Activated CD8-positive, alpha-beta memory T cell treated with anti-CD3 and anti-CD28 coated beads, Interleukin-2, amount 50 U/mL, for 48 hours (primary cell): Measurements from ENCODE around the gene HIGD1B.

Experiments used
- DNase-seq: peaks from one replicate; pipeline ENCODE4 v3.0.0-alpha.2; 2020

Gene HIGD1B

DNA sequence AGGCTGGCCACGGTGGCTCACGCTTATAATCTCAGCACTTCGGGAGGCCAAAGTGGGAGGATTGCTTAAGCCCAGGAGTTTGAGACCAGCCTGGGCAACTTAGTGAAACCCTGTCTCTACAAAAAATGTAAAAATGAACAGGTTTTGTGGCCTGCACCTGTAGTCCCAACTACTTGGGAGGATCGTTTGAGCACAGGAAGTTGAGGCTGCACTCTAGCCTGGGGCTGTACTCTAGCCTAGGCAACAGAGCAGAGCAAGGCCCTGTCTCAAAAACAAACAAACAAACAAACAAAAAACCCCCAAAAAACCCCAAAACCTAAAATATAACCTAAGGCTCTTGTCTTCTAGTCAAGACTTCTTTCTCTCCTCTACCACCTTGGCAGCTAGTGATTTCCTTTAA is 7.4 kb upstream of the HIGD1B start:
- DNase-seq: no peak

DNA sequence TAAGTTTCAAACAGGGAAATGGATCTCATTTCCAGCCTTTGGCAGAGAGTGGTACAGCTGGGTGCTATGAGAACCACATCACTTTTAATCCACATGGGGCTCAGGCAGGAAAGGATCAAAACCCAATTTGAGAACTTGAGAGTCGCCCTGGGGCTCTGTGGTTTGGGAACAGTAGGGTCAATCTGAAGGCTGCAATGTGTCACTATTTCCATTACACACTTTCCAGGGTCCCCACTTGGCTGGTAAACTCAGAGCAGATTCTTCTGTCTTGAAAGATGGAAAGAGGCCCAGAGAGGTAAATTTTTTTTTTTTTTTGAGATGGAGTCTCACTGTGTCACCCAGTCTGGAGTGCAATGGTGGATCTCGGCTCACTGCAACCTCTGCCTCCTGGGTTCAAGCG is 6.7 kb upstream of the HIGD1B start:
- DNase-seq: no peak

DNA sequence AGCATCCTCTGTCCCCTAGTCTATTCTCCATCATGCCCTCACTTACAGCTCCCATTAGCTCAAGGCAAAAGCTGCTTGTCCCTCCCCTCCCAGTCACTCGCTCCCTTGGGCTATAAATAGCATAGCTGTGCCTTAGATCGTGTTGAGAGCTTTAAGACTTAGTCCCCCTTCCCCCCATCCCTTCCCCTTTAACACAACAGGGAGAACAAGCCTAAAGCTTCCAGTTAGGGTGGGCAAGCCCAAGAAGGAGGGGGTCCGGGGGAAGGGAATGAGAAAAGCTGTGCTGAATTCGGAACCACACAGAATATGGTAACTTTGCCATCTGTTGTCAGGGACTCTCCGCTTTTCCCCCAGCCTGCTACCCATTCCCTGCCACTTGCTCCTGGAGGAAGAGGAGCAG is 4.9 kb upstream of the HIGD1B start:
- DNase-seq: no peak

DNA sequence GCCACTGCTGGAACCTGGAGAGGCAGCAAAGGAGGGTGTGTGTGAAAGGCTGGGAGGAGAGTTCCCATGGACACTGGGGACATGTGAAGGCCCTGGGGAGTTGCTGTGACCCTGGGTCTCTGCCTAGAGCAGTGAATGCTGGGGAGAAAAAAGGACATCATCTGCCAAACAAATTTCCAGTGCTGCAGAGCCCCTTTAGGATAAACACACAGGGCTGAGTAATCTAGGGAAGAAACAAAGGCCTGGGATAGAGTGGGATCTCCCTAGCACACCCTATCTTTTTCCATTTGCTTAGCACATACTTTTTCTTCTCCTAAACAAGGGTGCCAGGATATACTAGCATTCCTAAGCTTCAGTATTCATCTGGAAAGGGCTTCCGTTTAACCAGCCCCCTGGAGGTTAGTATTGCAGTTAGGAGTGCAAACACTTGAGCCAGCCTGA is 3.3 kb upstream of the HIGD1B start:
- no peak for DNase-seq

DNA sequence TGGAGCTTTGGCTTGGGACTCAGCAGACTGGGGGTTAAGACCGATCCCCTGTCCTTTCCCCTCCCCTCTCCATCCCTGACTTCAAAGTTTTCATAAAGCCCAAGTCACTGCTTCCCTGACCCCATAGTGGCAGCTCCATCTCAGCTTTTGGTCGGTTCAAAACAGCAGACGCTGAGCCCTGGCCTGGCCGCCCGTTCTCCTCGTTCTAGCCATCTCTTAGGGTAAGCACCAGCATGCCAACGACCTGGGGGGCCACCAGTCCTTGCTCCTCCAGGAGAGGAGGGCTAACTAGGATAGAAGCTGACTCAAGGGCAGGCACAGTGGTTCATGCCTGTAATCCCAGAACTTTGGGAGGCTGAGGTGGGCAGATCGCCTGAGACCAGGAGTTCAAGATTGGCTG is 1.5 kb upstream of the HIGD1B start:
- no peak for DNase-seq

DNA sequence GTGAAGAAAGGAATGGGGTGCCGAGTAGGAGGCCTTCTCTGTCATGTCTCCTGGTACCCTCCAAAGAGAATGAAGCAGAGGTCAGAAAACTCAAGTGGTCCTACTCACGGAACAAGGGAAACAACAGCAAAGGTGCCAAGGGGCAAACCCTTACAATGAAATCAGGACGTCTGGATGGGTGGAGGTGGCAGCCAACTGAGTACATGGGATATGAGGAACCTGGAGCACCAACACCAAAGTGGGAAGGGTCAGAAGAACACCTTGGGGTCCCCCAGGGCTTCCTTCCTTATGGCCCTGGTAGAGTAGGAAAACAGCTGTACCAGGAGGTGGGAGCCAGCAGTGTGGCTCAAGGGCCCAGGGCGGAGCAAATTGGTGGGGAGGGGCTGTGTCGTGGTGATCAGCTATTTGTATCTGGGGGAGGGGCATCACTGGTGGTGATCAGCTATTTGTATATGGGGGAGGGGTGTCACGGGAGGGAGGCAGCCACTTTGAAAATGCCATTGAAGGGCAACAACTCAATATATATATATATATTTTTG is 643 bp downstream of the HIGD1B start:
- no peak for DNase-seq

DNA sequence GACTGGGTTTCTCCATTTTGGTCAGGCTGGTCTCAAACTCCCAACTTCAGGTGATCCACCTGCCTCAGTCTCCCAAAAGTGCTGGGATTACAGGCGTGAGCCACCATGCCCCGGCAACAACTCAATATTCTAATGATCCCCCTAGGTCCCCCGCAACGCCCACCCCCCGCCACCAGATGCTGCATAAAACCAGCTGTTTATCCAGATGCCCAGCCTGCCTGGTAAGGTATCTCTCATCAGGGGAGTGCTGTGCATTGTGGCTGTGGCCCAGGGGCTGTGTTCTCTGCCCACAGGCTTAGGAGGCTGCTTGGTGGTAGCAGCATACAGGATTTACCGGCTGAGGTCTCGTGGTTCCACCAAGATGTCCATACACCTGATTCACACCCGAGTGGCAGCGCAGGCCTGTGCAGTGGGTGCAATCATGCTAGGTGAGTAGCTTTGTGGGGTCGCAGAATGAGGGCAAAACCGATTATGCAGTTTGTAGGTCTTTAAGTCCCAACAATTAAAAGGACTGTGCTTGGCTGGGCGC is 1.3 kb downstream of the HIGD1B start:
- no peak for DNase-seq

DNA sequence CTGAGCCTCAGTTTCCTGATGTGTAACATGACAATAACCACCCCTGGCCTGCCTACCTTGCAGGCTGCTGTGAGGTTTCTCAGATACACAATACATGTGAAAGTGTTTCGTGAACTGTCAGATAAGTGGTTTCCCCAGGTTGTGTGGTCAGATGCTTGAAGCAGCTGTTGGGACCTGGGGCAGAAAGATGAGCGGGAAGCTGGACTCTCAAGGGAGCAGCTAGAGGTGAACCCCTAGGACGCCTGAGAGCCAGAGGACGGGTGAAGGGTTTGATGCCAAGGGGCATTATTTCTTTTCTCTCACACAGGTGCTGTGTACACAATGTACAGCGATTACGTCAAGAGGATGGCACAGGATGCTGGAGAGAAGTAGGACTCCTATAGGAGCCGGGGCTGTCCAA is 2.3 kb downstream of the HIGD1B start:
- no peak for DNase-seq

DNA sequence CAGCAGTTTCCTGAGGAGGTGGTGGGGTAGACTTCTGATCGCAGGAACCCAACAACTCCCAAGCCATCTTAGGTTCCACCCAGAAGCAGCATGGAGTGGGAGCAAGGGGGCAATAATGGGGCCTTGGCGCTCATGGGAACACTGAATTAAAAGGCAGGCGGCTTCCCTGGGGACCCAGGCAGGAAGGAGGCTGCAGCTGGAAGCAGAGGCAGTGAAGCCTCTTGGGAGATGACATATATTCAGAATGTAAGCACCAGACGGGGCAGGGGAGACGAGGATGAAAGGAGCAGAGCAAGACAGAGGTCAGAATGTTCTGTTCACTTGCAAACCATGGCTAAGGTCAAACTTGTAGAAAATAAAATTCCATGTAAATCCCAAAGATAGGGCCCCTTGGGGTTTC is 2.9 kb downstream of the HIGD1B start:
- no peak for DNase-seq

DNA sequence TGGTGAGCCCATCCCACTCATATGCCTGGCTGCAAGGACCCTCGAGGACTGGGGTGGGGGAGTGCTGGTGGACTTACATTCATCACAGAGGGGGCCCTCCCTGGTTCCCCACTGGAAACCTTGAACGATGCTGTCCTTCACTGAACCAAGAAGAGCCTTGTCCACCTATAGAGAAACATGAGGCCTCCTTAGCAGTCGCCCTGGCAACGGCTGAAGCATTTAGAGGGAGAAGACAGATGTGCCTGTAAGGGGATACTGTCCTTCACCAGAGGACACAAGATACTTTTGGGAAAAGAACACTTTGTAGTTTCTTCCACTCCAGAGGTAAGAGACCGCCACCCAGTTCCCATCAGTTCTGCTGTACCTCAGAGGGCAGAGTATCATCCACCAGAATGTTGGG is 6.5 kb downstream of the HIGD1B start:
- DNase-seq: no peak

DNA sequence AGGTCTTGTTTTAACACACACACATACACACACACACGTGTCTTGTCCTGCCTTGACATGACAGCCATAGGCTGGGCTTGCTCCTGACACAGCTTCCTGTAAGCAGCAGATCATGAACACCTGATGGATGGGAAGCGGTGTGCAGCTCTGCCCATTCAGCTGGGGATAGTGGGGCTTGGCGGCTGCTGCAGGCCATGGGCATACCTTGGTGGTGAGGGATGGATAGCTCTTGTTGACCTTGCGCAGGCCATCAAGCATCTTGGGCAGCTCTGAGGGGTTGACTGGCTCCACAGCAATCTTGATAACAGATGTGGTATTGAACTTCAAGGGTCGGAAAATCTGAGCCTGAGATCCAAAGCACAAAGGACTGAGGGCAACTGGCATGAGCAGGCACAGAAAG is 12.0 kb downstream of the HIGD1B start:
- no peak for DNase-seq

DNA sequence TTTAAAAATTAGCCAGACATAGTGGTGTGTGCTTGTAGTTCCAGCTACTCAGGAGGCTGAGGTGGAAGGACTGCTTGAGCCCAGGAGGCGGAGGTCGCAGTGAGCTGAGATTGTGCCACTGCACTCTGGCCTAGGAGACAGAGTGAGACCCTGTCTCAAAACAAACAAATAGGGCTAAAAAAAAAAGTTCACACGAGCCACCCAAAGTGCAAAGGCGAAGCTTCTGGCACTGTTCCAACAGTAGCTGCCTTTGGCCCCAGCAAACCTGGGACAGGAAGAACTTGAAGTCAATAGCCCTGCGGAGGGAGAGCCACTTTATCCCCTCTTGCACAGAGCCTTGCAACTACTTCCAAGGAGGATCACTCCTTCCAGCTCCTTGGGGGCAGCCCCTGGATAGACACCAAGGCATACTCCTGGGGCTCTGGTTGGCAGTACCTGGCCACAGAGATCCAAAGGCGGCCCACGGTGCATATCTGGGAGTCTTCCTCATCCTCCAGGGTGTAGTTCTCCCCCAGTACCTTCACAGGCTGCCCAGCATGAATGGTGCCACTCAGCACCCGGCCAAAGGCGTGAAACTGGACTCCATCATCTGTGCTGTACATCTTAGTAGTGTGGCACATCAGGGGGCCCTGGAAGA is 14.7 kb downstream of the HIGD1B start:
- no peak for DNase-seq

DNA sequence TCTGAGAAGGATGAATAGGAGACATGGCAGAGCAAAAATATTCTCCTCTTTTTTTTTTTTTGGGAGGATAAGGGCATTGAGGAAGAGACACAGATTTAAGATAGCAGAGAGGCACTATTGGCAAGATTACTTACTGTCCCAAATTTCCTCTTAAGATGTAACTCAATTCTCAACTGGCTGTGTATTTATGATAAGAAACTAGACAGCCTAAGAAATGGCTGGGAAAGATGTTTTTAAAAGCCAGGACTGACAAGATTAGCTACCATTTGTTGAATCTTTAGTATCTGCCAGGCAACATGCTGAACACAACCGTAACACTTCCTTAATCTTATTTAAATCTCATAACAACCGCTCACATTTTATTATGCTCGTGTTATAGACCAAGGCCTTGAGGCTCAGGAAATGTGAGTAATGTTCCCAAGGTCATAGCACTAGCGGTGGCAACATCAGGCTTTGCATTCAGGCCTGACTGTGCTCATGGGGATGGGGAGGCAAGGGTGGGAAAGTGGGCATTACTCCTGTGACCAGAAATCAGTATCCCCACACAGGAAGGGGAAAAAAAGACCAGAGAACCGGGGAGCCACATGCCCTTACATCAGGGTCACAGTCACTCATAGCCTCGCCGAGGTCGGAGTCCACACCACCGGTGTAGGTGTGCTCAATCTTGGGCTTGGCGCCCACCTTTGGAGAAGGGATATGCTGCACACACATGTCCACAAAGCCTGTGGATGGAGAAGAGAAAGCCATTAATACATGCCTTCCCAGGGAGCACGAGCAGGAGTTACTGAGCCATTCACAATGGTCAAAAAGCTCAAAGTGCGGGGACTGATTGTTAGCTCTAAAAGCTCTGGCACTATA is 15.6 kb downstream of the HIGD1B start:
- no peak for DNase-seq

DNA sequence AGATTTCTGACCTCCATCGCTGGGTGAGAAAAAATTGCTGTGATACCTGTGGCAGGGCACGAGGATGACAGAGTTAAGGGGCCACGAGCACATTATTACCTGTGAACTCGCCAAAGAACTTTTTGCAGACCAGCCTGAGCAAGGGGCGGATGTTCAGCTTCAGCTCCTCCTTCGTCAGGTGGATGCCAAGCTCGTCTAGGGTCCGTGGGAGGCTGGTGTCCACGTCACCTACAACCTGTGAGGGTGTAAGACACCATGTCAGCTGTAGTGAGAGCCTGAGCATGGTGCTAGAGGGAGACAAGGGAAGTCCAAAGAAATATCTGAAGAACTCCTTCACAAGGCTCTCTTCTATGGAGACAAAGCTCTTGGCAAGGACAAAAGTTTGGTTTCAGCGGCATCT is 17.1 kb downstream of the HIGD1B start:
- no peak for DNase-seq

DNA sequence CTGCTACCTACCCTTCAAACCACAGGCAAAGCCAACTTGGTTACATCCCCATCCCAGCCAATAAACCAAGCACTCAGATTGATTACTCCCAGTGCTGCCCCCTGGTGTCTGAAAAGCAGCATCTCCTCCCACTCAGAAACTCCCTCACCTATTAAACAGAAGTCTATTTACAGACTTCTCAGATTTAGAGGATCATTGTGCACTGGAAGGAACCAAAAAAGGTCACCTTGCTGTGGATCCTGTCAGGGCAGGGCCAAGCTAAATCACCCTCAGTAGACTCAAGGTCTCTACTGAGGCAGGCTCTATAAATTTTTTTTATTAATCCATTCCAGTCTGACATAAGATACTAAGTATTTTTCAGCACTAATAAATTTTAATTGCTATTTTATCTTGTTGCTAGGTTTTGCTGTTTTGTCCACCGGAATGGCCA is 17.6 kb downstream of the HIGD1B start:
- DNase-seq: peak; percentile 83

DNA sequence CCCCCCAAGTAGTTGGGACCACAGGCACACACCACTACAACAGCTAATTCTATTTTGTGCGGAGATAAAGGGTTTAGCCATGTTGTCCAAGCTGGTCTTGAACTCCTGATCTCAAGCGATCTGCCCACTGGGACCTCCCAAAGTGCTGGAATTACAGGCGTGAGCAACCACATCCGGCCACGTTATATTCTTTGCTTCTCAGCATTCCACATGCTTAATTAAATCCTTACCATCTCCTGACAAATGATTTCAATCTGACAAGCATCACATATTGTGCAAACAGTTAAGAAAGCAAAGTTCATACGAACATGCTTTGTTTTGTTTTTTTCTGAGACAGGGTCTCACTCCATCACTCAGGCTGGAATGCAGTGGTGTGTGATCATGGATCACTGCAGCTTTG is 18.2 kb downstream of the HIGD1B start:
- DNase-seq: no peak

DNA sequence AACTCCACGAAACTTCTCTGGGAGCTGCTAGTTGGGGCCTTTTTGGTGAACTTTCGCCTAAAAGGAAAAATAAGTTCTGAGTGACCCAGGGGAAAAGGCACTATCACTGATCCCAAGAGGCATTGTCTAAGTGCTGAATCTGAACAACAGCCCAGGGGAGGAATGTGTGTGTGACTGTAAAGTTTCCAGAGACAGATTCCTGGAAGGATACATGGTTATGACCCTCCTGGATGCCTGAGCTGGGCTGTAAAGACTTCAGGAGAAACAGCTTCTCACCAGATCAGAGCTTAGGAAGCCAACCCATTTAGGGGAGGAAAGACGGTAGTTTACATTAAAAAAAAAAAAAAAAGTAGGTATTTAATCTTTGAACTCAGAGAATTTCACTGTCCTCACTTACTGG is 20.2 kb downstream of the HIGD1B start:
- DNase-seq: no peak

DNA sequence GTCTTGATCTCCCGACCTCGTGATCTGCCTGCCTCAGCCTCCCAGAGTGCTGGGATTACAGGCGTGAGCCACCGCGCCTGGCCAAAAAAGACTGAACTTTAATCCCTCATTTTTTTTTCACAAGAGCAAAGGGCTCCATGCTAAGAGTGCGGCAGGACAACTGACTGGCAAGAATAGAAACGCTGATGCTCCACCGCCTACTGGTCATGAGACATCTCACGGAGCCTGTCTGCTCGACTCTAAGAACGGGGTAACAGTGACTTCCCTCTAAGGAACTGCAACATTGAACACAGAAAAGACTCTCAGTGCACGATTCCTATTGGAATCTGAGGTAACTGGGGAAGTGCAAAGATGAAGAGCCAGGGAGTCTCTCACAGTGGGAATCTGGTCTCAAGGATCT is 23.9 kb downstream of the HIGD1B start:
- DNase-seq: no peak

DNA sequence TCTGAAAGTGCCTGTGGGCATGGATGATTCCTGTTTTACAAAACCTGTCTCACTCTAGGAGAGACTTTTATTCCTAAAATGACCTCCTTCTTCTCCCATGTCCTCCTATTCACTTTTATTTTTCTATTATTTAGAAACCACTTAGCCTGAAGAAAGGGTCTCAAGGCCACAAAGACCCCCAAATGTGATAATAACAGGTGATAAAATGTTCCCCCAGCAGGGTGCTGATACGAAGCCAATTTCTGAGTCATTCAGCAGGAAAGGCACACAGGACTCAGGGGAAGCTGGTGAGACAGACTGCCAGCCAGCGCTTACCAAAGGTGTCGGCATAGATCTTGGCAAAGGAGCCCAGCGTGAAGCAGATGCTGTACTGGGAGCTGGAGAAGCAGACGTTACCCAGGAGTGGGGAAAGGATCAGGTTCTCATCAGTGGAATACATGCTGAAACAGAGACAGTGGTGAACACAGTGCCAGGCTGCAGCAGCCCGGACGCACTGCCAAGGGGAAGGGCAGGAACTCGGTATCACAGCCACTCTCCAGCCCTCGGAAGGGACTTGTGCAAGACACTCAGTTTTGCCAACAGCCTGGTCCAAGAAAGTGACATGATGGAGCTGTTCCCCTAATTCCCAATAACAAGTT is 24.6 kb downstream of the HIGD1B start:
- no peak for DNase-seq

DNA sequence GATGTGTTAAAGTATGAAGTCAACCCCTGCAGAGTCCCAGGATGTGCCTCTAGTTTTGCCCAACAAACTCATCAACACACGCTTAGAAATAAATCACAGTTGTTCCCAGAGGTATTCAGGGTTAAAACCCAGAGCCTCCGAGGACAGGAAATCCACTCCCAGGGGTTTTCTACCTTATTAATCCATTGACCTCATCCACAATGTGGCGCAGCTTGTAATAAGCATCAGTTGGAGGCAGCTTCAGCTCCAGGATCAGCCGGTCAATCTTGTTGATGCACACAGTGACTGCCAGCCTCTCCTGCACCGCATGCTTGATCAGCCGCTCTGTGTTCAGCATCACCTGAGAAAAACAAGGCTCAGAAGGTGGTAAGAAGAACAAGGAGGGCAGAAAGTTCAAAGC is 28.1 kb downstream of the HIGD1B start:
- no peak for DNase-seq

DNA sequence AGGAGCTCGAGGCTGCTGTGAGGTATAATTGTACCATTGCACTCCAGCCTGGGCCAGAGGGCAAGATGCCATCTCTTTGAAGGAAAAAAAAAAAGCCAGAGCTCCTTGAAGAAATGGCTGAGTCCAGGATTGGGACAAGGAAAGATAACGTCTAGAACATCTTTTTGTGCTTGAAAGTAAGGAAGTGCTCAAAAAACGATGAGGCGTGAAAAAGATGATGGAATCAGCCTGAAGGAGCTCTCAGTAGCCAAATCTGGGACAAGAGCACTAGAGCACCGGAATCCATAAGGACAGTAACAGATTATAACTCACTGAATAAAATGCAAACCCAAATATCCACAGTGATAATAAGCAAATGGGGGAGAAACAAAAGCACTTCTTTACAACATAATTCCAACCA is 29.4 kb downstream of the HIGD1B start:
- no peak for DNase-seq

DNA sequence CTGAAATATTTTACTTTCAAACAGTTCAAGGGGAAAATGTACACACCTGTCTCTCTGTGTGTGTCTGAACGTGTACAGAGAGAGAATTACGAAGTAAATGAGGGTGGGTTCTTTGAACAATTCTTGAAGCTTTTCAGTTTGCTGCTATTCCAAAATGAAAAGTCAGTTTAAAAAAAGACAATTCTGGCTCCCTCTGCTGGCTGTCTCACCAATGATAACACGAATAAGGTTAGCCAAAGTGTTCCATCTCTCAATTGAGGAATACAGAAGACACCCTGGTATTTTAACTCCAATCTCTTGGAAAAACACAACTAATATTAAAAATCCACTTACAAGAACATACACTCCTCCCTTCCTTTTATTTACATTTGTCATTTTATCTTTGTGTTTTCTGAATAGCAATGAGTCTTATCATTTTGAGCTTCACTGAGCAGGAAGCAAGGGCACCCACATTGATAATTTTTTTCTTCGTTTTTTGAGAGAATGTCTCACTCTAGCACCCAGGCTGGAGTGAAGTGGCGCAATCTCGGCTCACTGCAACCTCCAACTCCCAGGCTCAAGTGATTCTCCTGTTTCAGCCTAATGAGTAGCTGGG is 31.0 kb downstream of the HIGD1B start:
- no peak for DNase-seq

DNA sequence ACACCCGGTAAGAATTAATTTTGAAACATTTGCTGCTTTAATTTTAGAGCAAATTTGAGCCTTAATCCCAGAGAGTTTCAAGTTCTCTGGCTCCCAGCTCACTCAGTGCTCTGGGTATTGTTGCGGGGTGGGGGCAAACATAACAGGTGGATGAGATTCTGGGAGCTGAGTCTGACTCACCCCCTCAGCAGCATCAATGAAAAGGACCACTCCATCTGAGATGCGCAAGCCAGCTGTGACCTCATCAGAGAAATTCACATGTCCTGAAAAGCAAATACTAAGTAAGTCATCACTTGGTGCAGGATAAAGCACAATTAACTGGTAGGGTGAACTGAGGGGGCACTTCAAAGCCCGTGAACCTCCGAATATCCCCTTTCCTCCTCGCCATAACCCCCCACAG is 31.7 kb downstream of the HIGD1B start:
- DNase-seq: no peak
